ENCODE results near the gene TNP1.

The TNP1 gene

DNA sequence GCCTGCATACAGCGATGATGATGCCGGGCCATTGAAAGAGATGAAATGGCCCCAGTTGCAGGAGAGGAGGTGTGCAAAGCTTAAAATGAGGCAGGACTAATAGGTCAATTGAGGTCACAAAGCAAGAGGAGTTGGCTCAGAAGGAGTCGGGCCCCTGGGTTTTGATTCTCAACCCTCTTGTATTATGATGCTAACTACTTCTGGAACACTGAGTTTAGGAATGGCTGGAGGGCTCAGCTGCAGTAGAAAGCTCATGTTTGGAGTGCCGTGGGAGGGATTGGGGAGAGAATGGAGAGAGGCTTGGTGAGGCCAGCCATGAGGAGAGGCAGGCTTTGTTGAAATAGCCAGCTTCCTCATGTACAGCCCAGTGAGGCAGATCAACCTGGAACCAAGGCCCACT, 4.8 kb downstream of the TNP1 start:
- Histone ChIP-seq H3K27me3 (no peaks in the 10 kb centered on the region), H3K4me1 (ENCODE audit: control insufficient read depth in 1 of 2, insufficient read depth in 1 of 2, low read depth in 1 of 2, low read length in 1 of 2) (no peaks in the 10 kb centered on the region), H3K9me3 (no peaks in the 10 kb centered on the region), H3K27ac (no peak overlapping the region), H3K36me3 (no peaks in the 10 kb centered on the region), H3K4me3 (ENCODE audit: low read depth in 1 of 2, low read length in 1 of 2) (no peak overlapping the region)
- TF ChIP-seq, protein P1, sequence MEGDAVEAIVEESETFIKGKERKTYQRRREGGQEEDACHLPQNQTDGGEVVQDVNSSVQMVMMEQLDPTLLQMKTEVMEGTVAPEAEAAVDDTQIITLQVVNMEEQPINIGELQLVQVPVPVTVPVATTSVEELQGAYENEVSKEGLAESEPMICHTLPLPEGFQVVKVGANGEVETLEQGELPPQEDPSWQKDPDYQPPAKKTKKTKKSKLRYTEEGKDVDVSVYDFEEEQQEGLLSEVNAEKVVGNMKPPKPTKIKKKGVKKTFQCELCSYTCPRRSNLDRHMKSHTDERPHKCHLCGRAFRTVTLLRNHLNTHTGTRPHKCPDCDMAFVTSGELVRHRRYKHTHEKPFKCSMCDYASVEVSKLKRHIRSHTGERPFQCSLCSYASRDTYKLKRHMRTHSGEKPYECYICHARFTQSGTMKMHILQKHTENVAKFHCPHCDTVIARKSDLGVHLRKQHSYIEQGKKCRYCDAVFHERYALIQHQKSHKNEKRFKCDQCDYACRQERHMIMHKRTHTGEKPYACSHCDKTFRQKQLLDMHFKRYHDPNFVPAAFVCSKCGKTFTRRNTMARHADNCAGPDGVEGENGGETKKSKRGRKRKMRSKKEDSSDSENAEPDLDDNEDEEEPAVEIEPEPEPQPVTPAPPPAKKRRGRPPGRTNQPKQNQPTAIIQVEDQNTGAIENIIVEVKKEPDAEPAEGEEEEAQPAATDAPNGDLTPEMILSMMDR (IDR thresholded peaks at IDR 0.05), result no peak

DNA sequence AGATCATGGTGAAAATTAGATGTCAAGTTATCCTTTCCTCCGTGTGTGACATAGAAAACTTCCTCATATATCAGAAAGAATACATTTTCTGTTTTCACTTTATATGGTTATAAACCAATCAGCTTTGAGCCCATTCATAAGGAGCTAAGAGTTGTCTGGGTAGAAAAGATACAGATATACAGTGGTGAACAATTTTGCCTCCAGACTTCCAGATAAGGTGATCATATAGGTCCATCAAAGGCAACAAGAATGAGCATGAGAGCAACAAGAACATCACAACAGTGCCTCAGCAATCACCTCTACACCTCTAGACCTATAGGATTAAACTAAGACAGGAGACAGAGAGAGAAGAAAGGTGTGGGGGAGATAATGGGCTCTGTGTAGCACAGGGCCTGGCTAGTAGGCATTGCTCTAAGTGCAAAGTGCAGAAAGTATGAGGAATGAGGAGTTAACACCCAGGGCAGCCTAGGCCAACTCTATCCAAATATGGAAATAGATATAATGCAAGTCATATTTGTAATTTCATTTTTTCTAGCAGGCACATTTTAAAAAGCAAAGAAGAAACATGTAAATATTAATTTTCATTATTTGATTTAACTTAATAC, 8.3 kb downstream of the TNP1 start:
- TF ChIP-seq, protein P1 (IDR thresholded peaks at IDR 0.05), result no peak
- H3K9me3 ChIP-seq, result no peaks in the 10 kb centered on the region
- no peaks in the 10 kb centered on the region for H3K27me3 ChIP-seq
- no peak overlapping the region for H3K4me3 ChIP-seq (ENCODE audit: low read depth in 1 of 2, low read length in 1 of 2)
- H3K36me3 ChIP-seq, result no peaks in the 10 kb centered on the region
- H3K27ac ChIP-seq, result no peak overlapping the region
- no peaks in the 10 kb centered on the region for H3K4me1 ChIP-seq (ENCODE audit: control insufficient read depth in 1 of 2, insufficient read depth in 1 of 2, low read depth in 1 of 2, low read length in 1 of 2)

DNA sequence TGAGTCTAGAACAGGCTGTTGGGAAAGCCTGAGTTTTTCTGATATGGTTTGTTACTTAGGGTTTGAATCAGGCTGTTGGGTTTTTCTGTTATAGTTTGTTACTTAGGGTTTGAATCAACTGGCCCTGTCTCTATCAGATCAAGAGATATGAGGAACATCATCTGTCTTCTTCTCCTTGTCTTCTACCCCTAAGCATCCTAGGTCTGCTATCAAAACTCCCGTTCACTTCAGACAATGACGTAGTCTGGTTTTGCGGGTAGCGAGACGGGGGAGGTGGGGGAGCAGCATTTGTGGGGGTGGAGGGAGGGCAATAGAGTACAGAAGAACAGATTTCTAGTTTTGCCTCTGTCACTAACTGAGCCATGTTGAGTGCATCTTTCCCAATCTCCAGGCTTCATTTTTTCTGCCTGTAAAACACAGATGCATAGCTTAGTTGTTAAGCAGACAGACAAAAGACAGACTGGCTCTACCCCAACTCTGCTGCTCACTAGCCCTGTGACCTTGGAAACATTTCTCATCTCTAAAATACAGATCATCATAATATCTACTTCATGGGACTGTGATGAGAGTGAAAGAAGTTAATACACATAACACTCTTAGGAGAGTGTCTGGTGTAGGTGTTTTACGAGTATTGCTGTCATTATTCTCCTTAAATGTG, 9.1 kb downstream of the TNP1 start:
- Histone ChIP-seq H3K27me3 (no peaks in the 10 kb centered on the region), H3K4me3 (ENCODE audit: low read depth in 1 of 2, low read length in 1 of 2) (no peak overlapping the region), H3K27ac (no peak overlapping the region), H3K9me3 (no peaks in the 10 kb centered on the region), H3K4me1 (ENCODE audit: control insufficient read depth in 1 of 2, insufficient read depth in 1 of 2, low read depth in 1 of 2, low read length in 1 of 2) (no peaks in the 10 kb centered on the region), H3K36me3 (no peaks in the 10 kb centered on the region)
- TF ChIP-seq, protein P1 (IDR thresholded peaks at IDR 0.05), result no peak

DNA sequence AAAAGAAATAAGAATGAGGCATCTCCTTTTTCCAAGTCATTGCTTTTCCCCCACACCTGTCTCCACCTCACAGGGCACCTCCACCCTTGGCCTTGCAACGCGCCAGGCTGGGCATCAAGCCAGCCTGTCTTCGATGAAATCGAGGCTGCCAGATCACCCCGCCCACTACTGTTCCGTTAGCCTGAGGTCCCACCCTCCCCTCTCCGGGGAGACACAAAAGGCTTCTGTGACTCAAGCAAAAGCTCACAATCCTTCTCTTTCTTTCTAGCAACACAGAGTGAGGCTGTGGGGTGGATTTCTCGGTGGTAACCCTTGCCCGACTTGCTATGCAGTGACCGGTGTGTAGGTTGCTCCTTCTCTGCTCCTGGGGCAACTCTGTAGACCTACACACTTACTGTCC, 9.9 kb downstream of the TNP1 start:
- no peaks in the 10 kb centered on the region for H3K9me3 ChIP-seq
- H3K4me3 ChIP-seq (ENCODE audit: low read depth in 1 of 2, low read length in 1 of 2), result no peak overlapping the region
- no peaks in the 10 kb centered on the region for H3K36me3 ChIP-seq
- TF ChIP-seq, protein P1 (IDR thresholded peaks at IDR 0.05), result no peak
- no peak overlapping the region for H3K27ac ChIP-seq
- no peaks in the 10 kb centered on the region for H3K4me1 ChIP-seq (ENCODE audit: control insufficient read depth in 1 of 2, insufficient read depth in 1 of 2, low read depth in 1 of 2, low read length in 1 of 2)
- H3K27me3 ChIP-seq, result no peaks in the 10 kb centered on the region

DNA sequence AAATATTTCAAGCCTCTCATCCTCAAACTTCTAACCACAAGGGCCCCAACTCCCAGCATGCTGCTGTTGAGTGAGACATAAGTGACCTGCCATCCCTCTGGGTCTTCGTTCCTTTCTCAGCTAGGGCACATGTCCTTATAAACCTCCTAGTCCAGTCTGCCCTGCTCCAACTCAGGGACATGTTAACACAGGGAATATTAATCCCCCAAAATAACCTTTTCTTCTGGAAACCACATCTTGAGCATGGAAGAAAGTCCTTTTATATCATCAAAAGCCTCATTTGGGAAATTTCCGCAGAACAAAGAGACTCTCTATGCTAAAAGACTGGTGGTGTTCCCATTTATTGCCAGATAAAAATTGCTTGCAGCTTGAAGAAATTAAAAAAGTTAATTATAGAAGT, 14.4 kb downstream of the TNP1 start:
- Histone ChIP-seq H3K36me3 (no peaks in the 10 kb centered on the region), H3K4me1 (ENCODE audit: control insufficient read depth in 1 of 2, insufficient read depth in 1 of 2, low read depth in 1 of 2, low read length in 1 of 2) (no peaks in the 10 kb centered on the region), H3K4me3 (ENCODE audit: low read depth in 1 of 2, low read length in 1 of 2) (no peak overlapping the region), H3K9me3 (no peaks in the 10 kb centered on the region), H3K27ac (no peak overlapping the region), H3K27me3 (no peaks in the 10 kb centered on the region)
- TF ChIP-seq, protein P1 (IDR thresholded peaks at IDR 0.05), result no peak

Measured in neutrophil (primary cell).